ENCODE measurements around the gene NMS. TPM values are rescaled to one million over a fixed set of nuclear protein-coding genes. Genes with fewer than 3 reads are reported as not detected.
"Not testable (repeated sequence)": the region's sequence is repeated elsewhere in the genome, so short reads cannot be mapped to it uniquely, and the experiment has no call there.

Gene NMS
- total and polyA plus RNA-seq, 7 donors = 0.17 TPM; not detected in 6

GRCh38 chr2:100451734-100452133, 18.5 kb upstream of the NMS start:
- H3K9me3 ChIP-seq = no peaks in the 10 kb centered on the region
- no peaks in the 10 kb centered on the region for H3K27me3 ChIP-seq (ENCODE audit: insufficient read depth in 3 of 3, low read length in 2 of 3)
- no peak overlapping the region for H3K4me3 ChIP-seq
- DNase-seq (no peak), ATAC-seq (no peak)
- no peaks in the 10 kb centered on the region for H3K36me3 ChIP-seq (ENCODE audit: insufficient read depth in 1 of 2, low read depth in 1 of 2)
- TF ChIP-seq, protein P1, sequence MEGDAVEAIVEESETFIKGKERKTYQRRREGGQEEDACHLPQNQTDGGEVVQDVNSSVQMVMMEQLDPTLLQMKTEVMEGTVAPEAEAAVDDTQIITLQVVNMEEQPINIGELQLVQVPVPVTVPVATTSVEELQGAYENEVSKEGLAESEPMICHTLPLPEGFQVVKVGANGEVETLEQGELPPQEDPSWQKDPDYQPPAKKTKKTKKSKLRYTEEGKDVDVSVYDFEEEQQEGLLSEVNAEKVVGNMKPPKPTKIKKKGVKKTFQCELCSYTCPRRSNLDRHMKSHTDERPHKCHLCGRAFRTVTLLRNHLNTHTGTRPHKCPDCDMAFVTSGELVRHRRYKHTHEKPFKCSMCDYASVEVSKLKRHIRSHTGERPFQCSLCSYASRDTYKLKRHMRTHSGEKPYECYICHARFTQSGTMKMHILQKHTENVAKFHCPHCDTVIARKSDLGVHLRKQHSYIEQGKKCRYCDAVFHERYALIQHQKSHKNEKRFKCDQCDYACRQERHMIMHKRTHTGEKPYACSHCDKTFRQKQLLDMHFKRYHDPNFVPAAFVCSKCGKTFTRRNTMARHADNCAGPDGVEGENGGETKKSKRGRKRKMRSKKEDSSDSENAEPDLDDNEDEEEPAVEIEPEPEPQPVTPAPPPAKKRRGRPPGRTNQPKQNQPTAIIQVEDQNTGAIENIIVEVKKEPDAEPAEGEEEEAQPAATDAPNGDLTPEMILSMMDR (IDR thresholded peaks at IDR 0.05) = no peak
- intact Hi-C loops (cut with DNase I) = no loop called here
- H3K4me1 ChIP-seq = no peaks in the 10 kb centered on the region
- no peak overlapping the region for H3K27ac ChIP-seq

DNA sequence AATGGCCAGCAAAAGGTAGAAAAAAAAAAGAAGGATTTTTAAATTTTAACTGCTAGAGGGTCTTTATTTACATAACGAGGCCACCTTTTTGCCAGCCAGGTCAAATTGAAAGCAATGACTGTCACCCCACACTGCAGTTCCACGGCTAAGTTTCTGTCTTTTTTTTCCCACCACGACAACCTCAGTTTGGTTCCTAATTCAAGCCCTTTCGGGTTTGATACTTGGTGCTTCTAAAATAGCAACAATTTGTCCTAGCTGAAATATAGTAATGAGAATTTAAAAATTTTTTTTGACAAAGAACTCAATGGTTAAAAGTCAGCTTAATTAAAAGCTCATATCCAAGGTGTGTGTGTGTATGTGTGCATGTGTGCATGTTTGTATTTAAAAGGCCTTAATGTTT, 16.4 kb upstream of the NMS start:
- WGBS, 3 donors = 60 to 68% (median 64%) methylated on average over 4 of the region's 4 CpGs
- no peaks in the 10 kb centered on the region for H3K4me1 ChIP-seq
- TF ChIP-seq, protein P1 (IDR thresholded peaks at IDR 0.05) = no peak
- ATAC-seq = no peak
- no peaks in the 10 kb centered on the region for H3K27me3 ChIP-seq (ENCODE audit: insufficient read depth in 3 of 3, low read length in 2 of 3)
- H3K36me3 ChIP-seq (ENCODE audit: insufficient read depth in 1 of 2, low read depth in 1 of 2) = no peaks in the 10 kb centered on the region
- no peak for DNase-seq
- no peak overlapping the region for H3K4me3 ChIP-seq
- no peak overlapping the region for H3K27ac ChIP-seq
- intact Hi-C loops (cut with DNase I) = no loop called here
- H3K9me3 ChIP-seq = peaks cover 2% of the 10 kb centered on the region

DNA sequence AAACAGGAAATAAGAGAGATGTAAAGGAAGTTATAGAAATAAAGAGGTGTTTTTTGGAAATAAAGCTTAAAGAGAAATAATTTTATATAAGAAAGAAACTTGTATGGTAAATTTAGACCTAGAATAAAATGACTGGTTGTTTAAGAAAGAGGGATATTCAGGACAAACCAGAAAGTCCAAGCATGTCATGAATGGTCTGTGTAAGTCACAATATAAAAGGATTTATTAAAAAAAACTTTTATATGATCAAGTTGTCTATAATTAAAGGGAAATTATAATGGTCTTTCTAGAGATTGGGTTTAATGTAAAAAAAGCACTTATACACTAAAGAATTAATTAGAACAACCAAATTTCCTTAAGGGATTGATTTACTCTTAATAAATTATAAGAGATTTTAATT, 13.9 kb upstream of the NMS start:
- H3K27me3 ChIP-seq (ENCODE audit: insufficient read depth in 3 of 3, low read length in 2 of 3); DNase-seq; H3K4me3 ChIP-seq; H3K27ac ChIP-seq; H3K9me3 ChIP-seq; H3K4me1 ChIP-seq; intact Hi-C loops (cut with DNase I); ATAC-seq; H3K36me3 ChIP-seq (ENCODE audit: insufficient read depth in 1 of 2, low read depth in 1 of 2): not testable (repeated sequence)

GRCh38 chr2:100460904-100461530, 9.3 kb upstream of the NMS start:
- no peaks in the 10 kb centered on the region for H3K27me3 ChIP-seq (ENCODE audit: insufficient read depth in 3 of 3, low read length in 2 of 3)
- 77 to 93% (median 89%) methylated on average over 1 of the region's 1 CpG for WGBS, 3 donors

GRCh38 chr2:100470898-100471514, 724 bp downstream of the NMS start:
- no peak overlapping the region for H3K4me3 ChIP-seq
- DNase-seq (no peak), ATAC-seq (no peak)
- no peaks in the 10 kb centered on the region for H3K36me3 ChIP-seq (ENCODE audit: insufficient read depth in 1 of 2, low read depth in 1 of 2)
- H3K4me1 ChIP-seq = no peaks in the 10 kb centered on the region
- H3K27ac ChIP-seq = no peak overlapping the region
- intact Hi-C loops (cut with DNase I) = no loop called here
- TF ChIP-seq, protein P1 (IDR thresholded peaks at IDR 0.05) = no peak
- WGBS, 3 donors = 14 to 17% (median 14%) methylated on average over 16 of the region's 16 CpGs
- peaks cover 0 to 5% (median 2%) of the 10 kb centered on the region in 3 donors for H3K27me3 ChIP-seq (ENCODE audit: insufficient read depth in 3 of 3, low read length in 2 of 3)
- H3K9me3 ChIP-seq = no peaks in the 10 kb centered on the region

More at GRCh38 chr2:100460904-100461530, 9.3 kb upstream of the NMS start:
- intact Hi-C loops (cut with DNase I) = no loop called here
- DNase-seq = no peak
- TF ChIP-seq, protein P1 (IDR thresholded peaks at IDR 0.05) = no peak
- Histone ChIP-seq H3K4me3 (no peak overlapping the region), H3K27ac (no peak overlapping the region), H3K9me3 (peaks cover 6% of the 10 kb centered on the region), H3K36me3 (ENCODE audit: insufficient read depth in 1 of 2, low read depth in 1 of 2) (no peaks in the 10 kb centered on the region), H3K4me1 (no peaks in the 10 kb centered on the region)
- ATAC-seq = no peak

Data from psoas muscle (tissue), 8 donors.